ENCODE measurements around the gene ARHGEF17. TPM values are rescaled to one million over a fixed set of nuclear protein-coding genes. Genes with fewer than 3 reads are reported as not detected.

The ARHGEF17 gene
- total RNA-seq, 1 experiment from 2014 or later: 24.0 TPM

- intact Hi-C loops (cut with micrococcal nuclease; ENCODE audit: unreplicated experiment): no loop called here
- no peak for DNase-seq (ENCODE audit: low spot score)
- Histone ChIP-seq H3K27ac (ENCODE audit: low read depth, low read length, poor library complexity, severe bottlenecking) (no peak overlapping the region), H3K4me1 (ENCODE audit: insufficient read depth, low read length, poor library complexity, severe bottlenecking) (no peaks in the 10 kb centered on the region), H3K27me3 (replicated peaks; ENCODE audit: insufficient read depth, low read depth, low read length, poor library complexity) (no peaks in the 10 kb centered on the region), H3K36me3 (ENCODE audit: insufficient read depth, low read length, poor library complexity, severe bottlenecking) (no peaks in the 10 kb centered on the region), H3K9me3 (ENCODE audit: low read depth, low read length, poor library complexity, severe bottlenecking) (no peaks in the 10 kb centered on the region), H3K4me3 (ENCODE audit: low read depth, low read length, poor library complexity, severe bottlenecking) (no peak overlapping the region)
- BruUV-seq (replicated peaks): no TSS peak
- POLR2A ChIA-PET (ENCODE audit: low non-redundant PET): no interaction called here
- TF ChIP-seq EZH2 (IDR thresholded peaks at IDR 0.05; ENCODE audit: borderline replicate concordance, low read depth, low read length, poor library complexity, severe bottlenecking) (no peak), CTCF (conservative IDR thresholded peaks at IDR 0.05; ENCODE audit: low read depth, low read length) (no peak)
- CTCF ChIA-PET: interaction anchor here (1.2 kb wide), 1 partner anchor 14 kb away, joined by 3 read pairs; no protein-coding TSS in a partner anchor
Measured at GRCh38 chr11:73348838-73349237, 40.8 kb downstream of the ARHGEF17 start.

GRCh38 chr11:73349633-73350032 is 41.6 kb downstream of the ARHGEF17 start:
- H3K36me3 ChIP-seq (ENCODE audit: insufficient read depth, low read length, poor library complexity, severe bottlenecking): no peaks in the 10 kb centered on the region
- no peaks in the 10 kb centered on the region for H3K27me3 ChIP-seq (replicated peaks; ENCODE audit: insufficient read depth, low read depth, low read length, poor library complexity)
- no peak overlapping the region for H3K4me3 ChIP-seq (ENCODE audit: low read depth, low read length, poor library complexity, severe bottlenecking)
- no peak for TF ChIP-seq EZH2 (IDR thresholded peaks at IDR 0.05; ENCODE audit: borderline replicate concordance, low read depth, low read length, poor library complexity, severe bottlenecking)
- TF ChIP-seq CTCF (conservative IDR thresholded peaks at IDR 0.05; ENCODE audit: low read depth, low read length): no peak
- DNase-seq (ENCODE audit: low spot score): no peak
- BruUV-seq (replicated peaks): no TSS peak
- H3K9me3 ChIP-seq (ENCODE audit: low read depth, low read length, poor library complexity, severe bottlenecking): no peaks in the 10 kb centered on the region
- CTCF ChIA-PET: interaction anchor here (1.3 kb wide), 1 partner anchor 44 kb away, joined by 5 read pairs; no protein-coding TSS in a partner anchor
- intact Hi-C loops (cut with micrococcal nuclease; ENCODE audit: unreplicated experiment): no loop called here
- no peak overlapping the region for H3K27ac ChIP-seq (ENCODE audit: low read depth, low read length, poor library complexity, severe bottlenecking)
- POLR2A ChIA-PET (ENCODE audit: low non-redundant PET): no interaction called here
- H3K4me1 ChIP-seq (ENCODE audit: insufficient read depth, low read length, poor library complexity, severe bottlenecking): no peaks in the 10 kb centered on the region

GRCh38 chr11:73350908-73351636 is 43.0 kb downstream of the ARHGEF17 start:
- no peaks in the 10 kb centered on the region for H3K4me1 ChIP-seq (ENCODE audit: insufficient read depth, low read length, poor library complexity, severe bottlenecking)
- H3K4me3 ChIP-seq (ENCODE audit: low read depth, low read length, poor library complexity, severe bottlenecking): no peak overlapping the region
- no peak overlapping the region for H3K27ac ChIP-seq (ENCODE audit: low read depth, low read length, poor library complexity, severe bottlenecking)
- peak; percentile 87 for DNase-seq (ENCODE audit: low spot score)
- CTCF ChIA-PET: interaction anchor here (0.5 to 2.4 kb wide), 24 partner anchors 9 to 580 kb away, joined by 3 to 28 read pairs (median 4); no protein-coding TSS in a partner anchor
- POLR2A ChIA-PET (ENCODE audit: low non-redundant PET): no interaction called here
- TF ChIP-seq CTCF (conservative IDR thresholded peaks at IDR 0.05; ENCODE audit: low read depth, low read length) (peak; percentile 100), EZH2 (IDR thresholded peaks at IDR 0.05; ENCODE audit: borderline replicate concordance, low read depth, low read length, poor library complexity, severe bottlenecking) (no peak)
- no peaks in the 10 kb centered on the region for H3K36me3 ChIP-seq (ENCODE audit: insufficient read depth, low read length, poor library complexity, severe bottlenecking)
- H3K27me3 ChIP-seq (replicated peaks; ENCODE audit: insufficient read depth, low read depth, low read length, poor library complexity): no peaks in the 10 kb centered on the region
- intact Hi-C loops (cut with micrococcal nuclease; ENCODE audit: unreplicated experiment): loop anchor here (1.0 kb wide), 1 partner anchor 42 kb away; no protein-coding TSS in a partner anchor
- H3K9me3 ChIP-seq (ENCODE audit: low read depth, low read length, poor library complexity, severe bottlenecking): no peaks in the 10 kb centered on the region
- BruUV-seq (replicated peaks): no TSS peak

Data from A673 (cell line).